Neural progenitor cell (in vitro differentiated cells): ENCODE data around the gene KBTBD7. TPM values are rescaled to one million over a fixed set of nuclear protein-coding genes. Genes with fewer than 3 reads are reported as not detected.
"Not testable (repeated sequence)": the region's sequence is repeated elsewhere in the genome, so short reads cannot be mapped to it uniquely, and the experiment has no call there.

ENCODE experiments used
- DNase-seq: peaks from one replicate; pipeline ENCODE4 v3.0.0-alpha.2; 2016; ENCODE audit warnings: low spot score
- H2AFZ ChIP-seq: fragments of 200-600 bp; sonication (generic); replicated peaks from 2 replicates; pipeline ENCODE4 v1.6.1; 2016; ENCODE audit warnings: antibody characterized with exemption
- H3F3A ChIP-seq: fragments of 200-600 bp; sonication (generic); 2 replicates; pipeline ENCODE4 v1.6.1; 2016; ENCODE audit warnings: antibody characterized with exemption, low read depth
- H3K27ac ChIP-seq: fragments of 200-600 bp; sonication (generic); 2 replicates; pipeline ENCODE4 v1.5.1; 2016; ENCODE audit warnings: mild to moderate bottlenecking
- H3K27me3 ChIP-seq: fragments of 200-600 bp; sonication (generic); 2 replicates; pipeline ENCODE4 v1.6.1; 2016; ENCODE audit warnings: mild to moderate bottlenecking, moderate library complexity
- H3K36me3 ChIP-seq: fragments of 200-600 bp; sonication (generic); 2 replicates; pipeline ENCODE4 v1.5.1; 2016
- H3K4me1 ChIP-seq: fragments of 200-600 bp; sonication (generic); 2 replicates; pipeline ENCODE4 v1.6.1; 2016; ENCODE audit warnings: mixed run types
- H3K4me2 ChIP-seq: fragments of 200-600 bp; sonication (generic); 2 replicates; pipeline ENCODE4 v1.6.1; 2016
- H3K4me3 ChIP-seq: fragments of 200-600 bp; sonication (generic); 2 replicates; pipeline ENCODE4 v1.5.1; 2016
- H3K79me2 ChIP-seq: fragments of 200-600 bp; sonication (generic); 2 replicates; pipeline ENCODE4 v1.6.1; 2016; ENCODE audit warnings: low read depth
- H3K9ac ChIP-seq: fragments of 200-600 bp; sonication (generic); 2 replicates; pipeline ENCODE4 v1.6.1; 2016
- H3K9me3 ChIP-seq: fragments of 200-600 bp; sonication (generic); 2 replicates; pipeline ENCODE4 v1.5.1; 2016; ENCODE audit warnings: low read depth
- H4K20me1 ChIP-seq: fragments of 200-600 bp; sonication (generic); 2 replicates; pipeline ENCODE4 v1.6.1; 2016; ENCODE audit warnings: low read depth
- H3K27ac Mint-ChIP-seq: 3 replicates; pipeline ENCODE4 v1.8.0; 2021; ENCODE audit warnings: mixed read lengths
- H3K27me3 Mint-ChIP-seq: 2 replicates; pipeline ENCODE4 v1.8.0; 2022; ENCODE audit warnings: low read depth, mild to moderate bottlenecking, inconsistent platforms, moderate library complexity, mixed read lengths; ENCODE audit not compliant: insufficient read depth
- H3K36me3 Mint-ChIP-seq: 3 replicates; pipeline ENCODE4 v1.8.0; 2021; ENCODE audit warnings: mixed read lengths
- H3K4me1 Mint-ChIP-seq: 3 replicates; pipeline ENCODE4 v1.8.0; 2021; ENCODE audit warnings: mixed read lengths
- H3K4me3 Mint-ChIP-seq: 3 replicates; pipeline ENCODE4 v1.8.0; 2021; ENCODE audit warnings: mild to moderate bottlenecking, moderate library complexity, mixed read lengths
- H3K9me3 Mint-ChIP-seq: 3 replicates; pipeline ENCODE4 v1.8.0; 2020; ENCODE audit warnings: mixed read lengths
- CTCF ChIP-seq: fragments of 200-600 bp; sonication (generic); IDR thresholded peaks from 2 replicates; pipeline ENCODE4 v1.5.1; 2017; ENCODE audit warnings: antibody characterized with exemption, mild to moderate bottlenecking
- EZH2 ChIP-seq: fragments of 200-600 bp; sonication (generic); IDR thresholded peaks from 2 replicates; pipeline ENCODE4 v1.6.1; 2017; ENCODE audit warnings: antibody characterized with exemption, mild to moderate bottlenecking, moderate library complexity
- EZH2phosphoT487 ChIP-seq: fragments of 200-600 bp; sonication (generic); IDR thresholded peaks from 2 replicates; pipeline ENCODE4 v1.6.1; 2017; ENCODE audit warnings: antibody characterized with exemption
- total RNA-seq: library from RNA; depleted of rRNA; stranded (reverse); fragments of >200 nt; gene quantifications from 2 replicates; pipeline ENCODE4 v1.2.3, GENCODE V29; 2015; ENCODE audit warnings: low replicate concordance

The KBTBD7 gene
- total RNA-seq, 1 donor from 2014 or later = 24.7 TPM

GRCh38 chr13:41177616-41178015 is 16.8 kb downstream of the KBTBD7 start:
- no peaks in the 10 kb centered on the region for H3K4me1 Mint-ChIP-seq
- H3K79me2 ChIP-seq = no peaks in the 10 kb centered on the region
- H3K4me3 ChIP-seq = no peak overlapping the region
- DNase-seq = no peak
- no peaks in the 10 kb centered on the region for H3K4me1 ChIP-seq
- no peak overlapping the region for H3K27ac Mint-ChIP-seq
- H3K36me3 Mint-ChIP-seq = peaks cover 2% of the 10 kb centered on the region
- no peak overlapping the region for H3K27ac ChIP-seq
- no peaks in the 10 kb centered on the region for H3K9me3 ChIP-seq
- H3K9me3 Mint-ChIP-seq = peaks cover 15% of the 10 kb centered on the region
- H3K4me2 ChIP-seq = no peak overlapping the region
- no peaks in the 10 kb centered on the region for H3K36me3 ChIP-seq
- H3K4me3 Mint-ChIP-seq = no peak overlapping the region
- no peaks in the 10 kb centered on the region for H4K20me1 ChIP-seq
- no peaks in the 10 kb centered on the region for H3F3A ChIP-seq
- no peaks in the 10 kb centered on the region for H3K27me3 ChIP-seq
- TF ChIP-seq CTCF = no peak
- no peak for TF ChIP-seq EZH2
- TF ChIP-seq EZH2phosphoT487 = no peak
- no peak overlapping the region for H3K9ac ChIP-seq
- no peak overlapping the region for H2AFZ ChIP-seq
- peaks cover 2% of the 10 kb centered on the region for H3K27me3 Mint-ChIP-seq

- not testable (repeated sequence) for H3F3A ChIP-seq, H3K4me2 ChIP-seq, H4K20me1 ChIP-seq, H3K27ac Mint-ChIP-seq, H3K9ac ChIP-seq, H3K4me1 Mint-ChIP-seq, H3K27me3 Mint-ChIP-seq, H3K9me3 ChIP-seq, H3K79me2 ChIP-seq, H3K27ac ChIP-seq, H3K36me3 Mint-ChIP-seq, H3K4me1 ChIP-seq, DNase-seq, H2AFZ ChIP-seq, H3K27me3 ChIP-seq, H3K4me3 Mint-ChIP-seq, H3K36me3 ChIP-seq, H3K4me3 ChIP-seq
- peaks cover 15% of the 10 kb centered on the region for H3K9me3 Mint-ChIP-seq
Measured at GRCh38 chr13:41175576-41175975, 18.8 kb downstream of the KBTBD7 start.

DNA sequence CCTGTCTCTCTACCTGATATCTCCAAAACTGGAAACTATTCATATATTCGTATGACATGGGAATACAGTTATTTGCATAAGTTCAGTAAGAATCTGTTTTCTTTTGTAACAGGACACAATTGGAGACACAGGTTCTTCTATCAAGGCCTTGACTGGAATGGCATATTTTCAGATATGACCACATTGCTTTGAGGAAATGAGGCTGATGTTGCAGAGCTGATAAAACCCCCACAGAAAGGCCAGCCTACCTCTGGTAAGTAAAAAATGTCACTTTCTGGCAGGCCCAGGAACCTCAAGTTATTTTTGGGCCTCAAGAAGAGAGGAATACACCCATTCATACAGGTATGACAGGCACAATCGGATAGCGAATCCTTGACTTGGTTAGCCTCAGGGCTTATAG is 32.2 kb downstream of the KBTBD7 start:
- no peaks in the 10 kb centered on the region for H3K27me3 ChIP-seq
- no peak for TF ChIP-seq CTCF
- no peak for TF ChIP-seq EZH2phosphoT487
- TF ChIP-seq EZH2 = no peak
- no peaks in the 10 kb centered on the region for H3K36me3 ChIP-seq
- H3K4me3 ChIP-seq = no peak overlapping the region
- no peaks in the 10 kb centered on the region for H3K4me1 ChIP-seq
- no peak overlapping the region for H3K27ac Mint-ChIP-seq
- no peak overlapping the region for H3K4me2 ChIP-seq
- H4K20me1 ChIP-seq = no peaks in the 10 kb centered on the region
- H3K79me2 ChIP-seq = no peaks in the 10 kb centered on the region
- no peaks in the 10 kb centered on the region for H3K9me3 ChIP-seq
- no peak overlapping the region for H3K4me3 Mint-ChIP-seq
- no peaks in the 10 kb centered on the region for H3K4me1 Mint-ChIP-seq
- H3K27me3 Mint-ChIP-seq = no peaks in the 10 kb centered on the region
- no peak overlapping the region for H3K27ac ChIP-seq
- H2AFZ ChIP-seq = no peak overlapping the region
- DNase-seq = no peak
- H3F3A ChIP-seq = no peaks in the 10 kb centered on the region
- H3K9me3 Mint-ChIP-seq = no peaks in the 10 kb centered on the region
- H3K9ac ChIP-seq = no peak overlapping the region
- peaks cover 3% of the 10 kb centered on the region for H3K36me3 Mint-ChIP-seq

GRCh38 chr13:41159174-41159573 is 35.2 kb downstream of the KBTBD7 start:
- Histone ChIP-seq H3K27ac (no peak overlapping the region), H3K4me1 (no peaks in the 10 kb centered on the region), H4K20me1 (no peaks in the 10 kb centered on the region), H3F3A (no peaks in the 10 kb centered on the region), H3K4me2 (no peak overlapping the region), H3K9me3 (no peaks in the 10 kb centered on the region), H2AFZ (no peak overlapping the region), H3K79me2 (no peaks in the 10 kb centered on the region), H3K4me3 (no peak overlapping the region), H3K9ac (no peak overlapping the region), H3K27me3 (no peaks in the 10 kb centered on the region), H3K36me3 (no peaks in the 10 kb centered on the region)
- Mint-ChIP-seq H3K36me3 (peaks cover 3% of the 10 kb centered on the region), H3K9me3 (no peaks in the 10 kb centered on the region), H3K27ac (no peak overlapping the region), H3K4me3 (no peak overlapping the region), H3K4me1 (no peaks in the 10 kb centered on the region), H3K27me3 (no peaks in the 10 kb centered on the region)
- no peak for DNase-seq
- TF ChIP-seq EZH2phosphoT487 = no peak
- no peak for TF ChIP-seq CTCF
- TF ChIP-seq EZH2 = no peak
